ENCODE results near the gene BPIFB3. TPM values are rescaled to one million over a fixed set of nuclear protein-coding genes. Genes with fewer than 3 reads are reported as not detected.

Gene BPIFB3
- total and polyA plus RNA-seq, 9 of the 15 experiments (the other 6 are each of a cell fraction or from before 2014, with no cell fraction given): not detected

- TF ChIP-seq ZNF436 (CRISPR knock-in tag; IDR thresholded peaks at IDR 0.05) (peak; percentile 74), NCOA6 (IDR thresholded peaks at IDR 0.05) (no peak), HOMEZ (CRISPR knock-in tag; IDR thresholded peaks at IDR 0.05) (no peak), ZC3H11A (IDR thresholded peaks at IDR 0.05; ENCODE audit: low read depth, low read length) (no peak), DLX4 (CRISPR knock-in tag; IDR thresholded peaks at IDR 0.05) (no peak), BCOR (IDR thresholded peaks at IDR 0.05) (0 out of 2 replicates have a peak, but pooled peaks have one; percentile 16), ZNF639 (CRISPR knock-in tag; conservative IDR thresholded peaks at IDR 0.05 in 1 of 2, IDR thresholded peaks at IDR 0.05 in 1 of 2) (no peak), MCM3 (IDR thresholded peaks at IDR 0.05) (no peak), NFE2 (IDR thresholded peaks at IDR 0.05; ENCODE audit: low read depth) (no peak), NUFIP1 (IDR thresholded peaks at IDR 0.05; ENCODE audit: partially characterized antibody) (no peak), ELF2 (CRISPR knock-in tag; IDR thresholded peaks at IDR 0.05) (no peak), NELFE (IDR thresholded peaks at IDR 0.05; ENCODE audit: insufficient read depth, insufficient read length) (no peak)
Observed at GRCh38 chr20:33091693-33092092, 38.0 kb downstream of the BPIFB3 start (continued).
